Ureter (tissue), 1 donor: ENCODE data around the gene ITGA2. TPM values are rescaled to one million over a fixed set of nuclear protein-coding genes. Genes with fewer than 3 reads are reported as not detected.
A peak's percentile ranks its signal among the peaks of the same experiment; 100 is the strongest.
"Not testable (repeated sequence)": the region's sequence is repeated elsewhere in the genome, so short reads cannot be mapped to it uniquely, and the experiment has no call there.

ENCODE experiments used
- DNase-seq: peaks from one replicate; pipeline ENCODE4 v3.0.0-alpha.2; 2020; ENCODE audit warnings: low spot score
- total RNA-seq: library from RNA; stranded (reverse); gene quantifications from one replicate; pipeline ENCODE4 v1.2.4, GENCODE V29; 2023
- donor health status: DM: yes; HTN: yes; CAD: no.

ITGA2 gene
- total RNA-seq, 1 donor from 2014 or later: 40.5 TPM

DNA sequence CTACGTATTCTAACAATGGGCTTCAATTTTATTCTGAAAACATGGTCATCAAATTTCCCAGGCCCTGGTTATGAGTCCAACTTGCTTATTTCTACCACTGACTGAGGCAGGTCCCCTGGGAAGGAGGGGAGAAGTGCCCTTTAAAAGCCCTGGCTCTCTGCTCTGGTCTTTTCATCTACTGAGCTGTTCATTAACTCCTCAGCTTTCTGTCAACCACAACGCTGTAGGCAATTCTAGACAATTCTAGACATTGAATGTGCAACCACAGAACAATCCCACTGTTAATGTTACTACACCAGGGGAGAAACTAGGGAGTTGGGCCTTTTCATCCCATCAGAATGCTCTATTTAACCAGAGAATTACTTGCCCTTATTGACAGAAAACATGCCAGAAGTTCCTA lies 110.4 kb downstream of the ITGA2 start:
- DNase-seq: no peak

DNA sequence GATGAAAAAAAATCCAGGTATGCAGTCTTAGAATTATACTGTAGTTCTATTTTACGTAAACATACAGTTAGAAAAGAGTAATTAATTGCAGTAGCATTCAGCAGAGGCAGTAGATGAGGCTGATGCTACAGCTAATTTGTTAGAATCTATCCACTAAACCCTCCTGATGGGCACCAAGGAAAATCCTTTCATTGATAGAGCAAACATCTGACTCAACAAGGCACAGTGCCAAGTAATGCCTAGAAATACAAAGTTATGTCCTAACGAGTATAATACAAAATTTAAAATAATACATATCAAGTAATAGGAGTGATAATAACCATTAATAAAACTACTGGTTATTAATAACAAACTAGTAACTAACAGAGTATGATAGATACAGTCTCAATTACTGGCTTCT lies 111.5 kb downstream of the ITGA2 start:
- DNase-seq: no peak

DNA sequence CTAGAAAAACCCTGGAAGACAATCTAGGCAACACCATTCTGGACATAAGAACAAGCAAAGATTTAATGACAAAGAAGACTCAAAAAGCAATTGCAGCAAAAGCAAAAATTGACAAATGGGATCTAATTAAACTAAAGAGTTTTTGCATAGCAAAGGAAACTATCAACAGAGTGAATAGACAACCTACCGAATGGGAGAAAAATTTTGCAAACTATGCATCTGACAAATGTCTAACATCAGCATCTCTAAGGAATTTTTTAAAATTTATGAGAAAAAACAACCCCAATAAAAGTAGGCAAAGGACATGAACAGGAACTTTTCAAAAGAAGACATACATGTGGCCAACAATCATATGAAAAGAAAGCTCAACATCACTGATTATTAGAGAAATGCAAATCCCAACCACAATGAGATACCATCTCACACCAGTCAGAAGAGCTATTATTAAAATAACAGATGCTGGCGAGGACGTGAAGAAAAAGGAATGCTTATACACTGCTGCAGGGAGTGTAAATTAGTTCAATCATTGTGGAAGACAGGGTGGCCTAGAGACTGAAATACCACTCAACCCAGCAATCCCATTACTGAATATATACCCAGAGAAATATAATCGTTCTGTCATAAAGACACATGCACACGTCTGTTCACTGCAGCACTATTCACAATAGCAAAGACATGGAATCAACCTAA lies 116.6 kb downstream of the ITGA2 start:
- no peak for DNase-seq

DNA sequence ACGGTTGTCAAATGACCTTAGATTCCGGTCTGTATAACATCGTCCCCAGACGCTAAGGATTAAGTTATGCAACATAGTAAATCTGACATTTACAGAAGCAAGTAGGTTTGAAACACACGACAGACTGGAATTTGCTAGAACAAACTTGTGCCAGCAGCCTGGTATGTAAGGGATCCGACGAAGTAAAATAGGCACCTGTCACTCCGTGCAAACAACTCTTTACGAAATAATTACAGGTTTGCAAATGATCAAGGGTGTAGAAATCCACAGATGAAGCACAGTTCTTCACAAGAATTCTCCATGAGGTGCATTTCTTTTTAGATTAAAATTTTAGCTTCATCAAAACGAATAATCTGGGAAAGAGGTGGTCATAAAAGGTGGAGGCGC lies 119.9 kb downstream of the ITGA2 start:
- no peak for DNase-seq

DNA sequence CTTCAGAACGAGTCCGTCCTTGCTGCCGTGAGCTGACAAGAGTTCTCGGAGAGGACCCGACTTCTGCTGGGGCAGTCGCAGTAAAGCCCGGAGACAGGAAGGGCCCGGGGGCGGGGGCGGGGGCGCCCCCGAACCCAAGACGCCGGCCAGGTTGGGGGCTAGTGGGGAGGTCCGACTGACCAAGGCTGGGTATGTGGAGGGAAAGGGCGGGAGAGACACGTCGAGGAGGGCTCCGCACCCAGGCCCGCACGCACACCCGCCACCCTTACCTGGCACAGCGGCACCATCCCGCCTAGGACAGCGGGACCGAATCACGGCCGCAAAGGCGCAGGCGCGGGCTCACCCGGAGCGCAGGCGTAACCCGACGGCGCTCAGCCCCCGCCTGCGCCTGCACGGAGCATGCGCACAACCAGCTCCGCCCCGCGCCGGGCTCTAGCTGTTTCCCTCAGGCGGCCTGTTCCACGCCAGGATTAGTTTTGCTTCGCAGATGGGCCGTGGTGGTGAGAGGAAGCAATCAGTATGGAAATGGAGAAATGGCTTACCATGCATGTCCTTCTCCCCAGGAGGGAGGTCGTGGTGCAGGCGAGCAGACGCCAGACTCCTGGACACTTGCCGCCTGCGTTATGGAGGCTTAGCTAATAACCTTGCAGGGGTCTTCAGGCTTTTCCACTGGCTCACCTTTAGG lies 120.4 kb downstream of the ITGA2 start, which contains the start of gene MOCS2:
Gene MOCS2, minus strand, starts transcription at position 315 of the 685 bp plus-strand sequence. CDS start 2,583 bp downstream, outside the sequence.
- DNase-seq: peak; percentile 91

DNA sequence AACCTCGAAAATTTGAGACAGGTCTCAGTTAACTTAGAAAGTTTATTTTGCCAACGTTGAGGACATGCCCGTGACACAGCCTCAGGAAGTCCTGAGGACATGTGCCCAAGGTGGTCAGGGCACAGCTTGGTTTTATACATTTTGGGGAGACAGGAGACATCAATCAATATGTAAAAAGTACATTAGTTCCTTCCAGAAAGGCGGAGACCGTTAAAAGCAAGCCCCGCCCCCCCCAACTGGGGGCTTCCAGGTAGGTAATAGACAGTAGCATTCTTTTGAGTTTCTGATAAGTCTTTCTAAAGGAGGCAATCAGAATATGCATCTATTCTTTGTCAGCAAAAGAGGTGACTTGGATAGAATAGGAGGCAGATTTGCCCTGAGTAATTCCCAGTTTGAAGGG lies 121.0 kb downstream of the ITGA2 start:
- no peak for DNase-seq

DNA sequence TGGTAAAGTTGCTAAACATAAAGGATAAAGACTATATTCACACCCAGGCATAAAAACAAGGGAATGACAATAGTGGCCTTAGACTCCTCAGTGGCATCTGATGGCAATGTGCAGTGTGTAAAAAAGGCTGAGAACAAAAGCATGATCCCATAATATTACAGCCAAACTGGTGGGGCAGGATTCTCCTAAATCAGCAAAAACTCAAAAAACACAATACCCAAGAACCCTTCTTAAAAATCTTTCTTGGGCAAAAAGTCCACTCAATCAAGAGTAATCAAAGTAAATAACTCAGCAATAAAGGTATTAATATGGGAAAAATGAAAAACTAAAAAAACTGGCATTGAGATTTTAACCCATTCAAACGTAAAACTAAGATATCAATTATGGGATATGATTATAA lies 122.0 kb downstream of the ITGA2 start:
- DNase-seq: no peak

DNA sequence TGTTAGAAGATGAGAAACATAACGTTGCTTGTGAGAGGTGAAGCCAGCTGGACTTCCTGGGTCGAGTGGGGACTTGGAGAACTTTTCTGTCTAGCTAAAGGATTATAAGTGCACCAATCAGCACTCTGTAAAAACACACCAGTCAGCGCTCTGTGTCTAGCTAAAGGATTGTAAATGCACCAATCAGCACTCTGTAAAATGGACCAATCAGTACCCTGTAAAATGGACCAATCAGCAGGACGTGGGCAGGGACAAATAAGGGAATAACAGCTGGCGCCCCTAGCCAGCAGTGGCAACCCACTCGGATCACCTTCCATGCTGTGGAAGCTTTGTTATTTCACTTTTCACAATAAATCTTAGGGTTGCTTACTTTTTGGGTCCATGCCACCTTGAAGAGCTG lies 123.2 kb downstream of the ITGA2 start:
- not testable (repeated sequence) for DNase-seq

DNA sequence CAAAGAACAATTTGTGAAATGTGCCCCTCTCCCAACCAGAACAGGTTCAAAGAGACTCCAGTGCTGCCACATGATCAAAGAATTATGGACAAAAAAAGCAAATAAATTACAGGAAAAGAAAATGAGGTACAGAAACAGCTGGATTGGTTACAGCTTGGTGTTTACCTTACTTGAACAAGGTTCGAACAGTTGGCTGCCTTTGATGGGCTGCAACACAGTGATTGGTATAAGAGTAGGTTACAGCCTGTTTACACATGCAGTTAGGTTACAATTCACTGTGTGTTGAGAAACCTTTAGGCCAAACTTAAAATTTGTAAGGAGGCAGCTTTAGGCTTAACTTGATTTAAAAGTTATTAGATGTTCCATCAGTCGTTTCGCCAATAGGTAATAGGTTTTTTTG lies 123.8 kb downstream of the ITGA2 start:
- no peak for DNase-seq

DNA sequence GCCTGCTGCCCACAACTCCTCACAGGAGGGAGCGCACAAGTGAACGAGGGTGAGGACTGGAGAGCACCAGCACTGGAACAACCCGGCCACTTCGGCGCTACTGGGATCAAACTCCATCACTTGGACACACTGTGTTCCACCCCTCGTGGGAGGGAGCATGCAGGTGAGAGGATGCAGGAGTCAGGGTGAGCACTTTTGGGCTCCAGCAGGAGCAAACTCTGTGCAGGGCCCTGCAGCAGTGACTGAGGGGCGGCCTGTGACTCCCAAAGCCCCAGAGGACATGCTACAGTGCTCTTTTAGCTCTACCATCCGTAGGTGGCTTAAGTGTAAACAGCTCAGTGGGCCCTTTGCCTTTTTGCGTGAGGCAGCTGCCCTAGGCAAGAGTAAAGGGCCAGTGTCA lies 124.8 kb downstream of the ITGA2 start:
- no peak for DNase-seq

DNA sequence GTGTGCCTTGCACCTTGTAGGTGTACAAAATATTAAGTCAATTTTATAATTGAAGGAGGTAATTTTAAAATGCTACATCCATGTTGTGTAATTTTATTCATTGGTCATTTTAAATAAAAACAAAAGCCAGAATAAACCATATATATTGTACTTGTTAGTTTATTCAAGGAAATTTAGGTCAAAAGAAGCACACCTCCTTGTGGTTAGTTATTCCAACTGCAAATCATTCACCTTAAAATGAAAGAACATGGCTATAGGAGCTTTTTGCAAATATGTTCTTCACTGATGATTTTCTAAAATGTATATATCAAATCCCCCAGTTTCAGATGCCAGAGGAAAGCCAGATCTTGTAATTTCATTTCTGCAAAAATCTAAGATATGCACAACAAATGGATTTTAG lies 125.8 kb downstream of the ITGA2 start:
- no peak for DNase-seq

DNA sequence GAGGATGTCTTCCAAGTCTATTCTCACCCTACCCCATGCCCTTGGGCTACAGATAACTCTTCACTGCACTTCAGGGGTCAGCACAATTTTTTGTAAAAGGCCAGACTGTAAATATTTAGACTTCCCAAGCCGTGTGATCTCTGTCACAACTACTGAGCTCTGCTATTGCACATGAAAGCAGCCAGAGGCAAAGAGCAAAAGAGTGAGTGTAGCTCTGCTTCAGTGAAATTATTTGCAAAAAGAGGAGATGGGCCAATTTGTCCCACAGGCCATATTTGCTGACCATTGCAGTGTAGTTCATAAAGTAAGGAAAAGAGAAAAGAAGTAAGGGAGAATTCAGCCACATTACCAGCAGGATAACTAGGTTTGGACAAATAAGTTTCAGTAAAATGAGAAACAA lies 127.4 kb downstream of the ITGA2 start:
- DNase-seq: no peak

DNA sequence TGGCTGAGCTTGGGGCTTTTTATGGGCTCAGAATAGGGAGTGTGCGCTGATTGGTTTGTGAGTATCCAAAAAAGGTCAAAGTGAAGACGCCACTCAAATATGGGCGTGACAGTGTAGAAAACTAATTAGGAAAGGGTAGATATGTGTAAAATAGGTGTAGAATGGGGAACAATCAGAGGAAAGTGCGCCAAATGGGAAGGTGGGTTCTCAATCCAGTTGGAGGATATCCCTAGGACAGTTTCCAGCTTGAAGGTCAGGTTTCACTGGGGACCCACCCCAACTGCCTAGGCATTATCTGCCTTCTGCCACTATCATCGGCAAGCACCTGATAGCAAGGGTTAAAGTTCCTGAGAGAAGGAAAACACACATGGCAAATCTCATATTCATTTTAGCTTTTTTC lies 129.7 kb downstream of the ITGA2 start:
- DNase-seq: no peak

DNA sequence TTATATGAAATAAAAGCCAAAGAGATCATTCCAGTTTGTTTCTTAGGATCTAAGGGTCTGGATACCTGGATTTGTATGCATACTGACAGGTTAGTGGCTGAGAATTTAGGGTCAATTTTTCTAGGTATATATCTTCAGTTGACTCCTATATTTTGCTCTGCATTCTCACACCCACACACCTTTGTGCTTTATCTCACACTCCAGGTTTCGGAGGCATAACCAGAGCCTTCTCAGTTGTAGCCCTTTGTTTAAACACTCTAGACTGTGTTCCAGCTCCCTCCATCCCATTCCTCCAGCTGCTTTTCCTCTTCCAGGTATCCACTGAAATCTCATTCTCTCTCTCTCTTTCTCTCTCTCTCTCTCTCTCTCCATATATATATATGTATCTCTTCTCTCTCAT lies 131.0 kb downstream of the ITGA2 start:
- no peak for DNase-seq

DNA sequence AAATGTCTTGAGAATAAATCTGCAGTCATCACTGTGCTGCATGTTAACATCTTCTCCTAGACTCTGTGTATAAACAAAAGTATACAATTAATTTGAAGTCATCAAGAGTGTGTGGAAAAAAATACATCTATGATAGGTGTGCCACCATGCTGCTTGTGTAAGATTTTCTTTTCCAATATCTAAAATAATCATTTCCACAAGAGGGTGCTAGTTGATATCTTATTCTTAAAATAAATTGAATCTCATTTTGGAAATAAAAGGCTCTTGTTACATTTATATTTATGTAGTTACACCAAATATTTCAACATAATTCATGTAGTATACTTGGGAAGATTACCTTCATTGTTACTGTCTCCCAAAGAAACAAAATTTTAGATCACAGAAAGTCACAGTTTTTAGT lies 134.6 kb downstream of the ITGA2 start:
- DNase-seq: no peak

DNA sequence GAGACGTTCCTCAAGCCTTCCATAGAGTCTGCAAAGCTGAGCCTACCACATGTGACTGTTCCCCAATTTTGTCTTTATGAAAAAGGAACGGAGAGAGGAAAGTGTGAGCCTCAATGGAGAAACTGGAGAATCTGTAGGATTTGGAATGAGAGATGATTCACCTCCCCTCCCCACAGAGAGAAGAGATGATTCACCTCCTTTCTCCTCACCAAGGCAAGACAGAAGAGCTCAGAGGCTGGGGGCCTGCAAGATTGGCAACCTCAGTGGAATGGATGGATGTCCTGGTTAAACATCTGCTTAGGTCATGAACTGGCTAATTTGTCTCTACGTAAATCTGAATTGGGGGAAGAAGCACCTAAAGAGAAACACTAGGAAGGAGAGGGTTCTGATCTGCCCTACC lies 137.4 kb downstream of the ITGA2 start:
- DNase-seq: no peak

DNA sequence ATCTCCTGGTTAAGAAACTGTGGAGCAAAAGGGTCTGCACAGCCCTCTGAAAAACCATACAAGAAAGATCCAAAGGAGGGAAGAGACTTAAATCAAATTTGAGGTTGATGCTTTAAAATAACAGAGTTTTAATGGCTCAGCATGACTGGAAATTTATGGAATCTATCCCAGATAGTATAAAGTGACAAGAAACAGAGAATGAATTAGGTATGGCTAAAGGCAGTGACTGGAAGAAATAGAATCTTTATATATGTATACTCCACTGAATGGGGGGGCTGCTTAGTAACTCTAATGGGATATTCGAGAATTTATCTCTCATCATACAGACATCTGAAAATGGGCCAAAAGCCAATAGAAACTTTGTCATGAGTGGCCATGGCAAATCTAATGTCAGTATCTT lies 138.0 kb downstream of the ITGA2 start:
- no peak for DNase-seq

DNA sequence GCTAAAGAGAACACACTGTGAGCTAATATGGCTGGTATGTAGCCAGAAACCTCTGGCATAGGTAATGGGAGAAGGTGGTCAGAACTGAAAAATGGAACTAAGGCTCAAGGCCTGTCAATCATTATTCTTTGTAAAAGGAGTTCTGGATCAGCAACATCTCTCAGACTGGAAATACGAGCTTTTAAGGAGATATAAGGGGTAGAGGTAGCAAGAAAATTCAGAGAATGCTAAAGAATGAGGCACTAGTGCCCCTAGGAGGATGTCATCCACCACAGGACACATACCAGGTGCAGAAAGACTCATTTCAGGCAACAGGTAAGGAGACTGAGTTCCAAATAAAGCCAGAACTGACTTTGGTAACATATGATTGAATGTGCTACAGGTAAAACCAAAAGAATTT lies 139.3 kb downstream of the ITGA2 start:
- no peak for DNase-seq

DNA sequence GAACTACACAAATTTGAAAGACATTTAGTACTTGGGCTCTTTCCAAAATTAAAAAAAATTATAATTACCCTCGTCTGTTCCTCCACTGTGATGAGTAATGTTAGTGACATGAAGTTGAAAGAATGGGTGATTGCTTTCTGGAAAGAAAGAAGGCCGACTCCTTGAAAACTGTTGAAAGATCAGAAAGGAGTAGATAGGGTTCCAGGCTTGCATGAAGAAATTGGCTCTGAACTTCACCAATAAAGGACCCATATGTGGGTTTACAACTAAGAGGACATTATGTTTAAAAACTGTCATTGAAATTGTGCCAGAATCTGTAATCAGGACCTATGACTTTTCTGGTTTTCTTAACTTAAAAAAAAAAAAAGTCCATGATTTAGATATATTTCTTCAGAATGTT lies 141.1 kb downstream of the ITGA2 start:
- no peak for DNase-seq

DNA sequence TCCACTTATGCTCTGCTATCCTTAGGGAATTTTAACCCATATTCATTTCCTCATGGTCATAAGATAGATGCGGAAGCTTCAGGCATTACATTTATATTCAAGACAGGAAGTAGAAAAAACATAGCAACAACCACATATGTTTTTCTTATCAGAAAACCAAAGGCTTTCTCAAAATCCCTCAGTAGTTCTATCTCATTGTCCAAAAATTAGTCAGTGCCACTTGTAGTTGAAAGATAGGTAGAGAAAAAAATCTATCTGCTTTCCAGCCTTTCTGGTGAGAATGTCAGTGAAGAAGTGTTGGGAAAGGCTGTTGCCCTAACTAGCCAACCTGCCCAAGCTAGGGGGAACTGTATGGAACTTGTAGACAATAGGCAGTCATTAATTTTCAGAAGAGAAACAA lies 143.9 kb downstream of the ITGA2 start:
- no peak for DNase-seq
